ENCODE data around the gene PLXND1. TPM values are rescaled to one million over a fixed set of nuclear protein-coding genes. Genes with fewer than 3 reads are reported as not detected.

PLXND1 gene
- total and polyA plus RNA-seq, 8 donors, result 175 to 263 (median 214) TPM

- ATAC-seq (no peak), DNase-seq (peak in 1 of 4 donors; percentile 44)
- Histone ChIP-seq H3K9me3 (no peaks in the 10 kb centered on the region), H3K36me3 (peaks cover 0 to 98% of the 10 kb centered on the region in 2 donors), H3K27me3 (no peaks in the 10 kb centered on the region), H3K4me1 (peaks cover 29 to 47% of the 10 kb centered on the region in 2 donors), H3K4me3 (no peak overlapping the region), H3K27ac (peak overlapping the region; percentile 70 to 87)
- intact Hi-C loops (cut with DNase I), result no loop called here
- TF ChIP-seq CTCF (IDR thresholded peaks at IDR 0.05), result no peak
Measured at GRCh38 chr3:129561619-129562248, 44.7 kb downstream of the PLXND1 start.

DNA sequence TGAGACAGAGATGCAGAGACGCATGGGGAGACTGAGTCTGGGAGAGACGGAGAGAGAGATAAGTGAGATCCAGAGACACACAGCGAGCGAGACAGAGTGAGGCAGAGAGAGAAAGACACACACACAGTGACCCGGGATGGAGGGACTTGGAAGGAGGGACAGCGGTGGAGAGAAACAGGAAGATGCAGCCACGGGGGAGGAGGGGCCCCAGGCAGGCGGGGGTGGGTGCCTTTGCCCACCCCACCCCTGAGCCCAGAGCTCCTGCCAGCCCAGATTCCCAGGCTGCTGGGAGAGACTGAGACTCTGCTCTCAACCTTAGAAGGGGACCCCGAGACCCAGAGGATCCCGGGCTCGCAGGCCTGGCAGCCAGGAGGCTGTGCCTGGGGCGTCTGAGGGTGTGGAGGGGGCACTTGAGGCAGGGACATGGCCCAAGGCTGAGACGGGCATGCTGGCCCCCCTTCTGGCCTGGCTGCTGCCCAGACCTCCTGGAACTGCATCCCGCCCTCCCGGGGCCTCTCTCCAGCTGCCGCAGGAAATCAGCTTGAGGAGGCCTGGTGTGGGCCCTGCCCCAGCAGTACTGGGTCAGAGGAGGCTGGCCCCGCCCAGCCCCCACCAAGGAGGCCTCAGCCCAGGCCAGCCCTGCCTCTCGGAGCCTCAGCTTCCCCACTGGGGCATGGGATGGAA is 45.4 kb downstream of the PLXND1 start:
- DNase-seq (peak; percentile 76 to 92 (median 83)), ATAC-seq (peak; percentile 74)
- peak overlapping the region; percentile 70 to 87 for H3K27ac ChIP-seq
- peaks cover 0 to 98% of the 10 kb centered on the region in 2 donors for H3K36me3 ChIP-seq
- H3K9me3 ChIP-seq, result no peaks in the 10 kb centered on the region
- peaks cover 29 to 52% of the 10 kb centered on the region in 2 donors for H3K4me1 ChIP-seq
- TF ChIP-seq CTCF (IDR thresholded peaks at IDR 0.05), result no peak
- intact Hi-C loops (cut with DNase I), result no loop called here
- no peak overlapping the region for H3K4me3 ChIP-seq
- H3K27me3 ChIP-seq, result no peaks in the 10 kb centered on the region

- DNase-seq (peak in 3 of 4 donors; percentile 64 to 81 (median 68)), ATAC-seq (peak; percentile 7)
- no peak for TF ChIP-seq CTCF (IDR thresholded peaks at IDR 0.05)
- Histone ChIP-seq H3K9me3 (no peaks in the 10 kb centered on the region), H3K4me1 (peaks cover 29 to 59% of the 10 kb centered on the region in 2 donors), H3K27ac (peak overlapping the region; percentile 70 to 87), H3K27me3 (no peaks in the 10 kb centered on the region), H3K36me3 (peaks cover 0 to 98% of the 10 kb centered on the region in 2 donors), H3K4me3 (no peak overlapping the region)
- intact Hi-C loops (cut with DNase I), result no loop called here
Measured at GRCh38 chr3:129560269-129560787, 46.1 kb downstream of the PLXND1 start.

- no peaks in the 10 kb centered on the region for H3K9me3 ChIP-seq
- TF ChIP-seq CTCF (IDR thresholded peaks at IDR 0.05), result no peak
- H3K36me3 ChIP-seq, result peaks cover 0 to 97% of the 10 kb centered on the region in 2 donors
- intact Hi-C loops (cut with DNase I), result no loop called here
- H3K27me3 ChIP-seq, result no peaks in the 10 kb centered on the region
- DNase-seq, result peak in 1 of 4 donors; percentile 51
- peak overlapping the region in 1 of 2 donors; percentile 87 for H3K27ac ChIP-seq
- peaks cover 29 to 66% of the 10 kb centered on the region in 2 donors for H3K4me1 ChIP-seq
- no peak overlapping the region for H3K4me3 ChIP-seq
- ATAC-seq, result no peak
Measured at GRCh38 chr3:129559565-129560079, 46.9 kb downstream of the PLXND1 start.
